ENCODE results near the gene KLHDC8B.

KLHDC8B gene

GRCh38 chr3:49173116-49173791 lies 1.9 kb downstream of the KLHDC8B start:
- no peak for DNase-seq (ENCODE audit: insufficient read length)
- FAIRE-seq: no peak
- TF ChIP-seq TAF1 (IDR thresholded peaks at IDR 0.05; ENCODE audit: borderline replicate concordance, low read depth, low read length) (no peak), POLR2AphosphoS5 (IDR thresholded peaks at IDR 0.05; ENCODE audit: low read depth, low read length) (no peak), POLR2A (IDR thresholded peaks at IDR 0.05; ENCODE audit: low read depth, low read length) (no peak)

DNA sequence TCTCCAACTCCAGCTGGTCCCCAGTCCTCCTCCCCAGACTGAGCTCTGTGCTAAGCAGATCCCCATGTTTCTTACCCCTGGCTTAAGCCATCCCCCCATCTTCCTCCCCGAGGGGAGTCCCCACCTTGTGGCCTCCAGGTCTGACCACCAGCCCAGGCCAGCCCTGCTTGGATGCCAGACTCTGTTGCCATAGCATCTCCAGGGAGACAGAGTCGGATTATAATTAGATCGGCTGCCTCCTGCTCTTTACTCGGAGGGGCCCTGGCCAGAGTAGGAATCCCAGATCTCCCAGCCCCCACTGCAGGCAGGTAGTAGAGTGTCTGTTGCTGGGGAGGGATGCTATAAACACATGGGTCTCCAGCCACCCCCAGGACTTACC lies 2.4 kb downstream of the KLHDC8B start:
- no peak for TF ChIP-seq POLR2AphosphoS5 (IDR thresholded peaks at IDR 0.05; ENCODE audit: low read depth, low read length)
- no peak for TF ChIP-seq POLR2A (IDR thresholded peaks at IDR 0.05; ENCODE audit: low read depth, low read length)
- no peak for TF ChIP-seq TAF1 (IDR thresholded peaks at IDR 0.05; ENCODE audit: borderline replicate concordance, low read depth, low read length)
- FAIRE-seq (no peak), DNase-seq (ENCODE audit: insufficient read length) (no peak)

DNA sequence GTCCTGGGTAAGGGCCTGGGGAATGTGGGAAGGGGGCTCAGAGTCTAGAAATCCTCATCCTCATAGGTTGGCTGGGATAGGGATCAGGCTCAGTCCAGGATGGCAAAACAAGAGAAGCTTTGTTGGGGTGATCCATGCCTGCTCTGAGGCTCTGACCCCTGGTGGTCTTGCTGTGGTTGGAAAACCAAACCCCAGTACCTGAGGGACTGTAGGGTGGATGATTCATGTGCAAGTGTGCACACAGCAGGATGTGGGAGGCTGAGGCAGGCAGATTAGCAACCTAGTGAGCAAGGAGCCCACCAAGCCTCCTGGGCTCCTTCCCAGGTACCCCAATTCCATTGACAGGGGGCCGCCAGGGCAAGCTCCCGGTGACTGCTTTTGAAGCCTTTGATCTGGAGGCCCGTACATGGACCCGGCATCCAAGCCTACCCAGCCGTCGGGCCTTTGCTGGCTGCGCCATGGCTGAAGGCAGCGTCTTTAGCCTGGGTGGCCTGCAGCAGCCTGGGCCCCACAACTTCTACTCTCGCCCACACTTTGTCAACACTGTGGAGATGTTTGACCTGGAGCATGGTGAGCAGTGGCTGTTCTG lies 3.1 kb downstream of the KLHDC8B start:
- DNase-seq (ENCODE audit: insufficient read length) (no peak), FAIRE-seq (no peak)
- no peak for TF ChIP-seq POLR2A (IDR thresholded peaks at IDR 0.05; ENCODE audit: low read depth, low read length)
- TF ChIP-seq TAF1 (IDR thresholded peaks at IDR 0.05; ENCODE audit: borderline replicate concordance, low read depth, low read length): no peak
- TF ChIP-seq POLR2AphosphoS5 (IDR thresholded peaks at IDR 0.05; ENCODE audit: low read depth, low read length): no peak

DNA sequence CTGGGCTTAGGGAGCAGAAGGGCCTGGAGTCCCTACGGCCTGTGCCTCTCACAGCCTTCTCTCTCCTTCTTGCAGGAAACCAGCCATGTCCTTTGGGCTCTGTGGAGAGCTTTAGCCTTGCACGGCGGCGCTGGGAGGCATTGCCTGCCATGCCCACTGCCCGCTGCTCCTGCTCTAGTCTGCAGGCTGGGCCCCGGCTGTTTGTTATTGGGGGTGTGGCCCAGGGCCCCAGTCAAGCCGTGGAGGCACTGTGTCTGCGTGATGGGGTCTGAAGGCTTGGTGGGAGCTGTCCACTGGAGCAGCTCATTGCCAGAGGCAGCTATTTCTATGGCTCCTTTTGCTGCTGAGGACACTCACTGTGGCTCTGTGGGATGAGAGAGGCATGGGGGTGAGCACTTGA lies 4.1 kb downstream of the KLHDC8B start:
- TF ChIP-seq POLR2A (IDR thresholded peaks at IDR 0.05; ENCODE audit: low read depth, low read length): no peak
- no peak for TF ChIP-seq POLR2AphosphoS5 (IDR thresholded peaks at IDR 0.05; ENCODE audit: low read depth, low read length)
- no peak for TF ChIP-seq TAF1 (IDR thresholded peaks at IDR 0.05; ENCODE audit: borderline replicate concordance, low read depth, low read length)
- DNase-seq (ENCODE audit: insufficient read length) (no peak), FAIRE-seq (no peak)

DNA sequence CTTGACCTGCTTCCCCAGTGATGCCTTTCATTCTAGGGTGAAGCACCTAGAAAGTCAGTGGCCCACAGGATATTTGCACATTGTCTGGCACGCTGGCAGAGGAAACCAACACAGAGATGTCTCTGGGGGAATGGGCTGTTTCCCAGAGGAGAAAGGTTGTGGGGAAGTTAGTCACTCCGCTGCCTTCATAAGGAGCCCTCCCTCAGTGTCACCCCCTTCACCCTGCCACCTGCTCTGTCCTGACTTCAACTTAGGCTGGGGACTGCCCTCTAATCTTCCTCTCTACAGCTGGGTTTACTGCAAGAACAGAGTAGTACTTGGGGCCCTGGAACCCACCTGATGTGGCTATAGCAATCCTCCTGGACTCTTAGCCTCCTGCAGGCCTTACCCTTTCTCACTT lies 5.7 kb downstream of the KLHDC8B start:
- DNase-seq (ENCODE audit: insufficient read length): no peak
- no peak for FAIRE-seq
- TF ChIP-seq TAF1 (IDR thresholded peaks at IDR 0.05; ENCODE audit: borderline replicate concordance, low read depth, low read length) (no peak), POLR2A (IDR thresholded peaks at IDR 0.05; ENCODE audit: low read depth, low read length) (no peak), POLR2AphosphoS5 (IDR thresholded peaks at IDR 0.05; ENCODE audit: low read depth, low read length) (no peak)

GRCh38 chr3:49180116-49180515 lies 8.7 kb downstream of the KLHDC8B start:
- DNase-seq (ENCODE audit: insufficient read length) (no peak), FAIRE-seq (no peak)
- no peak for TF ChIP-seq TAF1 (IDR thresholded peaks at IDR 0.05; ENCODE audit: borderline replicate concordance, low read depth, low read length)
- TF ChIP-seq POLR2A (IDR thresholded peaks at IDR 0.05; ENCODE audit: low read depth, low read length): no peak
- no peak for TF ChIP-seq POLR2AphosphoS5 (IDR thresholded peaks at IDR 0.05; ENCODE audit: low read depth, low read length)

DNA sequence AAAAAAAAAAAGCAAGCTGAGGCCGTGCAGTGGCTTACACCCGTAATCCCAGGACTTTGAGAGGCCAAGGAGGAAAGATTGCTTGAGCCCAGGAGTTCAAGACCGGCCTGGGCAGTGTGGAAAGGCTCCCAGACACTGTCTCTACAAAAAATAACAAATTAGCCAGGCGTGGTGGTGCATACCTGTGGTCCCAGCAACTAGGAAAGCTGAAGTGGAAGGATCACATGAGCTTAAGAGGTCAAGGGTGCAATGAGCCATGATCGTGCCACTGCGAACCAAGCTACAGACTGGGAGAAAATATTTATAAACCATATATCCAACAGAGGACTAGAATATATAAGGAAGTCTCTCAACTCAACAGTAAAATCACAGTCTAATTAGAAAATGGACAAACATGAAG lies 10.0 kb downstream of the KLHDC8B start:
- DNase-seq (ENCODE audit: insufficient read length) (no peak), FAIRE-seq (no peak)
- no peak for TF ChIP-seq TAF1 (IDR thresholded peaks at IDR 0.05; ENCODE audit: borderline replicate concordance, low read depth, low read length)
- no peak for TF ChIP-seq POLR2A (IDR thresholded peaks at IDR 0.05; ENCODE audit: low read depth, low read length)
- no peak for TF ChIP-seq POLR2AphosphoS5 (IDR thresholded peaks at IDR 0.05; ENCODE audit: low read depth, low read length)

- DNase-seq (ENCODE audit: insufficient read length) (no peak), FAIRE-seq (no peak)
- TF ChIP-seq POLR2A (IDR thresholded peaks at IDR 0.05; ENCODE audit: low read depth, low read length) (no peak), TAF1 (IDR thresholded peaks at IDR 0.05; ENCODE audit: borderline replicate concordance, low read depth, low read length) (no peak), POLR2AphosphoS5 (IDR thresholded peaks at IDR 0.05; ENCODE audit: low read depth, low read length) (no peak)
Measured at GRCh38 chr3:49182682-49183081, 11.3 kb downstream of the KLHDC8B start.

GRCh38 chr3:49183873-49184272 lies 12.5 kb downstream of the KLHDC8B start:
- DNase-seq (ENCODE audit: insufficient read length) (no peak), FAIRE-seq (no peak)
- TF ChIP-seq POLR2A (IDR thresholded peaks at IDR 0.05; ENCODE audit: low read depth, low read length) (no peak), POLR2AphosphoS5 (IDR thresholded peaks at IDR 0.05; ENCODE audit: low read depth, low read length) (no peak), TAF1 (IDR thresholded peaks at IDR 0.05; ENCODE audit: borderline replicate concordance, low read depth, low read length) (no peak)

DNA sequence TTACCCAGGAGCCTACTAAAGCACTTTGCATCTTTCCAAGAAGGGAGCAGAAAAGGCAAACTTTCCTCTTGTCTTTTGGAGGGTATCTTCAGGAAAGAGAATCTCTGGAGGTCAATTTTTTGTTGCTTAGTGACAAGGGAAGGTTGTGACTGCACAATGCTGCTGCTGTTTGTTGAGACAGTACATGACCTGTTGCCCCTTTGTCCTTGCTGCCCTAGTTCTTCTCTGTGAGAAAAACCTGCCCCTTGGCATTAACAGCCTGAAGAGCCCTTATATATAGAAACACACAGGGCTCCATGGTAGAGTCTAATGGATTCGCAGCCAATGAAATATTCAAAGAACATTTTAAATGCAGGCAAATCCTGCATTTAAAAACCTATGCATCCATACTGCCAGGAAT lies 20.3 kb downstream of the KLHDC8B start:
- DNase-seq (ENCODE audit: insufficient read length) (no peak), FAIRE-seq (no peak)
- TF ChIP-seq TAF1 (IDR thresholded peaks at IDR 0.05; ENCODE audit: borderline replicate concordance, low read depth, low read length): no peak
- TF ChIP-seq POLR2AphosphoS5 (IDR thresholded peaks at IDR 0.05; ENCODE audit: low read depth, low read length): no peak
- no peak for TF ChIP-seq POLR2A (IDR thresholded peaks at IDR 0.05; ENCODE audit: low read depth, low read length)

- no peak for TF ChIP-seq POLR2A (IDR thresholded peaks at IDR 0.05; ENCODE audit: low read depth, low read length)
- no peak for TF ChIP-seq POLR2AphosphoS5 (IDR thresholded peaks at IDR 0.05; ENCODE audit: low read depth, low read length)
- no peak for TF ChIP-seq TAF1 (IDR thresholded peaks at IDR 0.05; ENCODE audit: borderline replicate concordance, low read depth, low read length)
- FAIRE-seq (no peak), DNase-seq (ENCODE audit: insufficient read length) (no peak)
Measured at GRCh38 chr3:49198161-49198560, 26.8 kb downstream of the KLHDC8B start.

- TF ChIP-seq TAF1 (IDR thresholded peaks at IDR 0.05; ENCODE audit: borderline replicate concordance, low read depth, low read length) (no peak), POLR2AphosphoS5 (IDR thresholded peaks at IDR 0.05; ENCODE audit: low read depth, low read length) (no peak), POLR2A (IDR thresholded peaks at IDR 0.05; ENCODE audit: low read depth, low read length) (no peak)
- no peak for DNase-seq (ENCODE audit: insufficient read length)
Measured at GRCh38 chr3:49198611-49199230, 27.3 kb downstream of the KLHDC8B start.

More at GRCh38 chr3:49198611-49199230, 27.3 kb downstream of the KLHDC8B start:
- FAIRE-seq: no peak
